Activated CD4-positive, CD25-positive, alpha-beta regulatory T cell treated with anti-CD3 and anti-CD28 coated beads, Interleukin-2, amount 50 U/mL, for 24 hours (primary cell): ENCODE measurements around the gene SCYGR3.
"Not testable (repeated sequence)": the region's sequence is repeated elsewhere in the genome, so short reads cannot be mapped to it uniquely, and the experiment has no call there.

Source experiments
- ATAC-seq, 2 donors: fragments of 150-1000 bp; cut with Tn5 transposase; one replicate each; pipeline ENCODE4 v1.10.0; 2021; ENCODE audit warnings: mild to moderate bottlenecking in 1 of 2, moderate library complexity in 1 of 2

SCYGR3 gene

GRCh38 chr2:227612546-227613271, 1.9 kb downstream of the SCYGR3 start:
- no peak for ATAC-seq

GRCh38 chr2:227610123-227610522, 4.5 kb downstream of the SCYGR3 start:
- no peak for ATAC-seq

DNA sequence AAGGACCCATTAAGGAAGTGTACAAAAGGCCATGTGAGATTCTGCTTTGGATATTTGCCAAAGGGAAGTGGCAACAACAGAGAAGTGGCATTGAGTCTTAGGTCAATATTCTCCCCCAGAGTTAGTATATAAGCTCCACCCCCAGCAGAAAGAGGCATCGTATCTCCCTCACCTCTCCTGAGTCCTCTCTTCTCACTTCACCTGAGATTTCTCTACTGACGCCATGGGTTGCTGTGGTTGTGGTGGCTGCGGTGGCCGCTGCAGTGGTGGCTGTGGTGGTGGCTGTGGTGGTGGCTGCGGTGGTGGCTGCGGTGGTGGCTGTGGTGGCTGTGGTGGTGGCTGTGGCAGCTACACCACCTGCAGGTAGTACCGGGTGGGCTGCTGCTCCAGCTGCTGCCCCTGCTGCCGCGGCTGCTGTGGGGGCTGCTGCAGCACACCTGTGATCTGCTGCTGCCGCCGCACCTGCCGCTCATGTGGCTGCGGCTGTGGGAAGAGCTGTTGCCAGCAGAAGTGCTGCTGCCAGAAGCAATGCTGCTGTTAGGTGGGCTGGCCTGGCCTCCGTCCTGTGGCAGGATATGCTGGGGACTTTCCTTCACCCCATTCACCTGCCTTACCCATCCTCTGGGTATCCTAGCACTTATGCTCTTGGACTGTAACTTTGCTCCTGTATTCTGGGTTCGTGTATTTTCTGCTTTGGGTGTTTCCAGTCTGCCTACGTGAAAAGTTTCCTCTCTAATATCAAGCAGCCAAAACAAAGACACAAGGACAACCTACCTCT, 5.9 kb downstream of the SCYGR3 start:
- ATAC-seq, result no peak

DNA sequence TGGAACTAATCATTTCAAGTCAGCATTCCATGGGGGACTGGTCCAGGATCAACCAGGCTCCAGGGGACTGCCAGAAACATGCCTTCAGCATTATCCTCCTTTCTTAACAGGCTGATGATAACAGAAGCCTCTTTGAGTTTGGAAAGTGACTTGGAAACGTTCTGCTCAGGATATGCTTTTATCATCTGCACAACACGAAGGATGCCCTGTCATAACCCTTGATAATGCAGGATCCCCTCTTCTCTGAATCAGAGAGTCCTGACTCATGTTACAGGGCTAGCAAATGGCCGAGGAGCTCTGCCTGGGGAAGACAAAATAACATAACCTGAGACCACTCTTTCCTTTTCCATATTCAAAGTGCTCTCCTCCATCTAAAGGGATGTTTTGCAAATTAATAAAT, 6.7 kb downstream of the SCYGR3 start:
- ATAC-seq, result no peak

GRCh38 chr2:227606476-227606875, 8.2 kb downstream of the SCYGR3 start:
- ATAC-seq, result no peak

- ATAC-seq, result no peak
Observed at GRCh38 chr2:227602358-227602757, 12.3 kb downstream of the SCYGR3 start.

GRCh38 chr2:227598835-227599503, 15.7 kb downstream of the SCYGR3 start, which contains the start of gene SCYGR2:
SCYGR2 (plus strand) TSS chr2:227598893; CDS start chr2:227598893, 0 bp downstream.
- not testable (repeated sequence) for ATAC-seq

DNA sequence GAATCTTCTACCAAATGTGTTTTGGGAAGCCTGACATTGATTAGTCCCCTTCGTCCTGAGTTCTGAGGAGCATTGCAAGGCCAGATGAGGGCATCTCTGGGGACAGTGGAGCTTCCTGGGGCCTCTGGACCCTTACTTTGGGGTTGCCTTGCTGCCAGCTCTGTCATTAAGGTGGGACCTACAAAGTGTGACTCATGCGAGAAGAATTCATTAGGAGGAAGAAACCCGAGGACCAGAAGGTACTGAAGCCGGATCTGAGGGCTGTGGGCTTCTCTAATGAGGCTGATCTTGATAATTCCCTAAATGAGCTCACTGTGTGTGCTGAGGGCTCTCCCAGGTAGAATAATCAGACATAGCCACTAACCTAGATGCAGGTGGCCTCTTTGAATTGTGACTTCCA, 16.6 kb downstream of the SCYGR3 start:
- ATAC-seq, result no peak

GRCh38 chr2:227597036-227597435, 17.6 kb downstream of the SCYGR3 start:
- ATAC-seq, result no peak

- no peak for ATAC-seq
Observed at GRCh38 chr2:227595797-227596196, 18.8 kb downstream of the SCYGR3 start.

DNA sequence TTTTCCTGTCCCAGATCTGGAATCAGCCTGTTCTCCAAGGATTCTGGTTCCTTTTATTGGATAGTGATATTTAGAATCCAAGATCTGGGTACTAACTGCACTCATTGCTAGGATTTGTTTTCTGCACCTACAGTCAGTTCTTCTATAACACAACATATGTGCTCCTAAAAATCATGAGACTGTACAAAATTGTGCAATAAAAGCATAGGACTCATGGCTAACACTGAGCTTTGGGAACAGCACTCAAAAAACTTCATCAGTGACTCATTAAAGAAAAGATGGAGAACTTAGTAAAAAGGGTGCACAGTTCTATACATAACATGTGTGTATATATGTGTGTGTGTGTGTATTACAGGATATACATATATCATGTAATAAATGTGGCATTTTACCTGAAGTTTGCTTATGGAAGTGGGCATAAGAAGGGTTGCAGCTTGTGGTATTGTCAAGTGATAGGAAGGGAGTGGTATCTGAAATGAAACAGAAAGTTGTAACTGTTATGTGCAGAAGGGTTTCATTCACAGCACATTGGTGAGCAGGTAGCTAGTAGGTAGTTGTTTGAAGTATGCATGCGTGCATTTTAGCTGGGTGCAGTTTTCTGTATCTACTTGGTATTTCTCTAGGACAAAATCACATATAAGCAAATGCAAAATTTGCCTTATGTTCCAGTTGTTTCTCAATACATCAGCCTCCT, 21.8 kb downstream of the SCYGR3 start:
- no peak for ATAC-seq

GRCh38 chr2:227582369-227582768, 32.3 kb downstream of the SCYGR3 start:
- ATAC-seq, result no peak

DNA sequence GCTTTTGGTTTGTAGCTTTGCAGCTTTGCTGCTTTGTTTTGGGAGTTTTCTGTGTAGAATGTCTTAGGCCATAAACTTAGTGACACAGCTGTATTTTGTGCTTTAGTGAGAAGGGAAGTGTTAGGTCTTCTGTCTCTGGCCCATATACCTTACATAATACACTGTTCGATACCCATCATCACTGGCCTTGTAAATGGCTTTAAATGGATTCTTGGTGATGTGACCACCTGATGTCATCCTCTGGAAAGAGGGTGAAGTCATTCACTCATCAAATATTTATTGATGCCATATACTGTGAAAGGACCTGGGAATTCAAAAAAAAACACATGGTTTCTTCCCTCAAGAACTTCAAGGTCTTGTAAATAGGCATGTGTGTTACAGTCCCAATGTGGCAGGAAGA, 34.8 kb downstream of the SCYGR3 start:
- ATAC-seq, result no peak

- no peak for ATAC-seq
Observed at GRCh38 chr2:227578642-227579041, 36.0 kb downstream of the SCYGR3 start.

DNA sequence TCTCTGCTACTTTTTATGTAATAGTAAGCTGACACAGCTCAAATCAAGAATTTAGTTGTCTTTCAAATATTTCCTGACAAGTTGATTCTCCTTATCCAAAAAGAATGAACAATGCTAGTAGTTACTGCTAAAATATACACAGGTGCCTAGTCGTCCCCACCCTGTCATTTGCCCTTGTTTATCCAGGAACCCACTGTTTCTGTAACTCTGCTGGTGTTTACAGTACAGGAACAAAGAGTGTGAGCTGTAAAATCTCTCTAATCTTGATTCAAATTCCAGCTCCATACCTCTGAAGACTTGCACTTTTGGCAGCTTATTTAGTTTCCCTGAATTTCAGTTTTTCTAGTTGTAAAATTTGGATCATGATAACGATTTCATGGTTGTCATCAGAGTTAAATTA, 37.1 kb downstream of the SCYGR3 start:
- ATAC-seq, result no peak

DNA sequence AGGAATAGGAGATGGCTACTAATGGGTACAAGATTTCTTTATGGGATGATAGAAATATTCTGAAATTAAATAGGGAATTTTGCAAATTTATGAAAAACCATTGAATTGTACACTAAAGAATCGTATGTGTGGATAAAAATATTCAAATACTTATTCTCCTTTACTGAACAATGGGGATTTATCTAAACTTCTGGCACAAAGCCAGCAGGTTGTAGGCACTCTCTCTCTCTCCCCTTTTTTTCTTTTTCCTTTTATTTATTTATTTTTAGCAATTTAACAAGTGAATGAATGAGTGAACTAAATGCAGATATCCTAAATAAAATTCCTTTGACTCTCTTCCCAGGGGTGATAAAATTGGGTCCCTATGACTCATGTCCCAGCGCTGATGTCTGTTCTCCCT, 37.8 kb downstream of the SCYGR3 start:
- no peak for ATAC-seq

- no peak for ATAC-seq
Observed at GRCh38 chr2:227576110-227576509, 38.5 kb downstream of the SCYGR3 start.

GRCh38 chr2:227570615-227571014, 44.0 kb downstream of the SCYGR3 start:
- ATAC-seq, result no peak

GRCh38 chr2:227568852-227569169, 45.8 kb downstream of the SCYGR3 start:
- ATAC-seq, result no peak

DNA sequence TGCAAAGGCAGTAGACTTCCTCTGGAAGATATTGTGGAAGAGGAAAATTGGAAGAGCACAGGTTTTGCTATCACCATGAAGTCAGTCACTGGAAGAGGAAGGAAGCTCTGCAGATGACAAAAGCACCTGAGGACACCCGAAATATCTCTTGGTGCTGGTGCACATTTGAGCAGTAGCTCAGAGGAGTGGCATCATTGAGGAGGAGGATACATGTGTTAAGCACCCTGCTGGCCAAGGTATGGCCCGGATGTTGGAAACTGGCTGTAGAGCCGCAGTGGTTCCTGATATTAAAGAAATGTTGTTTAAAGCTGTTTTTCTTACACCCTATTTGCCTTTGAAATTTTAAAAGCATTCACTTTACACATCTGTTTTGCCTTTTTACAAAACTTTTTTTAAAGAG, 48.6 kb downstream of the SCYGR3 start:
- no peak for ATAC-seq

- no peak for ATAC-seq
Observed at GRCh38 chr2:227565080-227565479, 49.6 kb downstream of the SCYGR3 start.
